Prostate gland (tissue), 2 donors: ENCODE data around the gene CERCAM.

ENCODE experiments used
- POLR2A ChIP-seq: fragments of 450-650 bp; IDR thresholded peaks from one replicate; pipeline ENCODE4 v1.6.1; 2016; ENCODE audit warnings: antibody characterized with exemption, mild to moderate bottlenecking
- TF ChIP-seq, protein P1 (sequence below), 4 experiments: fragments of 200-600 bp in 2 of 4; fragments of 450-650 bp in 2 of 4; sonication (generic) in 2 of 4; IDR thresholded peaks; 1 replicate in 3 of 4; 2 replicates in 1 of 4; pipeline ENCODE4 v1.5.1; 2016 to 2019; ENCODE audit warnings: antibody characterized with exemption in 4 of 4, mild to moderate bottlenecking in 2 of 4, moderate library complexity in 2 of 4

DNA sequence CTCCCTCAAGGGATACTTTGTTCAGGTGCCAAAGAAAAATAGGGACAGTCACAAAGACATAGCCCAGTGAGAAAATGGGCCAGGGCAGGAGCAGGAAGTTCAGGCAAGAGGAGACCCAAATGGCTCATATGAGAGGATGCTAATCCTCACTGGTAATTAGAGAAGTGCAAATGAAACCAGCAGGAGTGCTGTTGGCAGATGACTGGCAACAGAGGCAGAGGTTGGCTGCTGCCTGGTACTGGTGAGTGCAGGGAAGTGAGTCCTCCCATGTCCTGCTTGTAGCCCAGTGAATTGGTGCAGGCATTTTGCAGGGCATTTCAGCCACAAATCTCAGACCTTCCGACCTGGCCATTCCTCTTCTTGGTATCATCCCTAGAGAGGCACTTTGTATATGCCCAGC lies 58.6 kb downstream of the CERCAM start:
- TF ChIP-seq, protein P1, sequence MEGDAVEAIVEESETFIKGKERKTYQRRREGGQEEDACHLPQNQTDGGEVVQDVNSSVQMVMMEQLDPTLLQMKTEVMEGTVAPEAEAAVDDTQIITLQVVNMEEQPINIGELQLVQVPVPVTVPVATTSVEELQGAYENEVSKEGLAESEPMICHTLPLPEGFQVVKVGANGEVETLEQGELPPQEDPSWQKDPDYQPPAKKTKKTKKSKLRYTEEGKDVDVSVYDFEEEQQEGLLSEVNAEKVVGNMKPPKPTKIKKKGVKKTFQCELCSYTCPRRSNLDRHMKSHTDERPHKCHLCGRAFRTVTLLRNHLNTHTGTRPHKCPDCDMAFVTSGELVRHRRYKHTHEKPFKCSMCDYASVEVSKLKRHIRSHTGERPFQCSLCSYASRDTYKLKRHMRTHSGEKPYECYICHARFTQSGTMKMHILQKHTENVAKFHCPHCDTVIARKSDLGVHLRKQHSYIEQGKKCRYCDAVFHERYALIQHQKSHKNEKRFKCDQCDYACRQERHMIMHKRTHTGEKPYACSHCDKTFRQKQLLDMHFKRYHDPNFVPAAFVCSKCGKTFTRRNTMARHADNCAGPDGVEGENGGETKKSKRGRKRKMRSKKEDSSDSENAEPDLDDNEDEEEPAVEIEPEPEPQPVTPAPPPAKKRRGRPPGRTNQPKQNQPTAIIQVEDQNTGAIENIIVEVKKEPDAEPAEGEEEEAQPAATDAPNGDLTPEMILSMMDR (IDR thresholded peaks at IDR 0.05): no peak
- TF ChIP-seq POLR2A: no peak
